KMS-11 (cell line): ENCODE measurements around the gene DISC1.

Experiments
- H2AFZ ChIP-seq: fragments of 200-600 bp; sonication (generic); 2 replicates; pipeline ENCODE4 v1.6.1; 2016; ENCODE audit warnings: antibody characterized with exemption, mixed run types, low read depth
- H3K27ac ChIP-seq: fragments of 200-600 bp; sonication (generic); 2 replicates; pipeline ENCODE4 v1.6.1; 2016; ENCODE audit warnings: mild to moderate bottlenecking, mixed run types
- H3K27me3 ChIP-seq: fragments of 200-600 bp; sonication (generic); 2 replicates; pipeline ENCODE4 v1.6.1; 2017; ENCODE audit warnings: mild to moderate bottlenecking, low read depth, mixed run types, moderate library complexity; ENCODE audit not compliant: insufficient read depth
- H3K36me3 ChIP-seq: fragments of 200-600 bp; sonication (generic); 2 replicates; pipeline ENCODE4 v1.6.1; 2017; ENCODE audit warnings: mild to moderate bottlenecking, mixed run types; ENCODE audit not compliant: insufficient read depth
- H3K4me1 ChIP-seq: fragments of 200-600 bp; sonication (generic); 2 replicates; pipeline ENCODE4 v1.6.1; 2016; ENCODE audit warnings: mild to moderate bottlenecking, low read depth, mixed run types; ENCODE audit not compliant: poor library complexity, severe bottlenecking
- H3K4me2 ChIP-seq: fragments of 200-600 bp; sonication (generic); 2 replicates; pipeline ENCODE4 v1.7.0; 2016; ENCODE audit warnings: mild to moderate bottlenecking, mixed run types
- H3K4me3 ChIP-seq: fragments of 200-600 bp; sonication (generic); IDR thresholded peaks from 2 replicates; pipeline ENCODE4 v1.6.1; 2017; ENCODE audit warnings: low read depth, low read length, mixed read lengths; ENCODE audit not compliant: insufficient read depth
- H3K79me2 ChIP-seq: fragments of 200-600 bp; sonication (generic); 2 replicates; pipeline ENCODE4 v1.6.1; 2016; ENCODE audit warnings: low read depth, mixed run types; ENCODE audit not compliant: insufficient read depth
- H3K9ac ChIP-seq: fragments of 200-600 bp; sonication (generic); 2 replicates; pipeline ENCODE4 v1.6.1; 2016; ENCODE audit warnings: mild to moderate bottlenecking, mixed run types
- H4K20me1 ChIP-seq: fragments of 200-600 bp; sonication (generic); 2 replicates; pipeline ENCODE4 v1.6.1; 2016; ENCODE audit warnings: mild to moderate bottlenecking, mixed run types; ENCODE audit not compliant: insufficient read depth
- CTCF ChIP-seq: fragments of 200-600 bp; sonication (generic); conservative IDR thresholded peaks from 2 replicates; pipeline ENCODE4 v1.6.1; 2017; ENCODE audit warnings: low read depth, mild to moderate bottlenecking, antibody characterized with exemption, low read length, moderate library complexity, mixed read lengths

The DISC1 gene

GRCh38 chr1:231822041-231822440 is 195.5 kb downstream of the DISC1 start:
- no peak for TF ChIP-seq CTCF
- H3K4me1 ChIP-seq, result no peaks in the 10 kb centered on the region
- no peaks in the 10 kb centered on the region for H4K20me1 ChIP-seq
- no peak overlapping the region for H3K9ac ChIP-seq
- no peak overlapping the region for H3K4me3 ChIP-seq
- H3K27ac ChIP-seq, result no peak overlapping the region
- no peaks in the 10 kb centered on the region for H3K27me3 ChIP-seq
- no peak overlapping the region for H3K4me2 ChIP-seq
- no peak overlapping the region for H2AFZ ChIP-seq
- no peaks in the 10 kb centered on the region for H3K79me2 ChIP-seq
- no peaks in the 10 kb centered on the region for H3K36me3 ChIP-seq

- Histone ChIP-seq H3K9ac (no peak overlapping the region), H3K4me2 (no peak overlapping the region), H3K27me3 (no peaks in the 10 kb centered on the region), H3K79me2 (no peaks in the 10 kb centered on the region), H2AFZ (no peak overlapping the region), H3K4me3 (no peak overlapping the region), H3K27ac (no peak overlapping the region), H4K20me1 (no peaks in the 10 kb centered on the region), H3K36me3 (no peaks in the 10 kb centered on the region), H3K4me1 (no peaks in the 10 kb centered on the region)
- TF ChIP-seq CTCF, result no peak
Observed at GRCh38 chr1:231826566-231826965, 200.0 kb downstream of the DISC1 start.

GRCh38 chr1:231827337-231828105 is 200.9 kb downstream of the DISC1 start:
- Histone ChIP-seq H2AFZ (no peak overlapping the region), H3K79me2 (no peaks in the 10 kb centered on the region), H3K4me2 (no peak overlapping the region), H3K4me3 (no peak overlapping the region), H3K4me1 (no peaks in the 10 kb centered on the region), H3K27me3 (no peaks in the 10 kb centered on the region), H3K9ac (no peak overlapping the region), H3K27ac (no peak overlapping the region), H4K20me1 (no peaks in the 10 kb centered on the region), H3K36me3 (no peaks in the 10 kb centered on the region)
- no peak for TF ChIP-seq CTCF

- H3K9ac ChIP-seq, result no peak overlapping the region
- no peaks in the 10 kb centered on the region for H3K4me1 ChIP-seq
- H3K4me2 ChIP-seq, result no peak overlapping the region
- no peaks in the 10 kb centered on the region for H3K27me3 ChIP-seq
- H3K4me3 ChIP-seq, result no peak overlapping the region
- H3K79me2 ChIP-seq, result no peaks in the 10 kb centered on the region
- TF ChIP-seq CTCF, result no peak
- no peaks in the 10 kb centered on the region for H4K20me1 ChIP-seq
- no peaks in the 10 kb centered on the region for H3K36me3 ChIP-seq
- no peak overlapping the region for H2AFZ ChIP-seq
- H3K27ac ChIP-seq, result no peak overlapping the region
Observed at GRCh38 chr1:231828182-231828920, 201.8 kb downstream of the DISC1 start.
